Stimulated activated CD4-positive, alpha-beta T cell treated with anti-CD3 and anti-CD28 coated beads, Interleukin-4, amount 100 ng/mL, for 48 hours (primary cell): ENCODE data around the gene UQCC2.
A peak's percentile ranks its signal among the peaks of the same experiment; 100 is the strongest.

ENCODE experiments used
- DNase-seq, 2 donors: peaks; one replicate each; pipeline ENCODE4 v3.0.0-alpha.2; 2020; ENCODE audit warnings: low read depth in 2 of 2

Gene UQCC2

DNA sequence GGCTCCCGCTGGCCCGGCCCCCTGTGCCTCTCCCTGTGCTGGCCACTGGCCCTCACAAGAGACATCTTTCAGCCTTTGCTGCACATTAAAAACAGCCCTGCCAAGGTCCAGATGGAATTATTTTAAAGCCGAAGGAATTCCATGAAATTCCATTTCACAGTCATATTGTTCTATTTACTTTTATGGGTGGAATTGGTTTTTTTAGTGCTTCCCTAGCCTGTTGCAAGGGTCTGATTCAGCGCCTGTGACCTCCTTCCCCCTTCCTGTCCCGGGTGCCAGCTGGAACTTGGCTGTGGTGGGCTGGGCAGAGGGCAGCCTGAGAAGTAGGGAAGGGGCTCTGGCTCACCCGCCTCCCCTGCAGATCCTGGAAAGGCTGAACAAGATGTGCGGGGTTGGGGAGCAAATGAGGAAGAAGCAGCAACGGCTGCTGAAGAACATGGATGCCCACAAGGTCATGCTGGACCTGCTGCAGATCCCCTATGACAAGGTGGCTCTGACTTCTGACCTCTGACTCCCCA is 34.3 kb downstream of the UQCC2 start:
- no peak for DNase-seq

DNA sequence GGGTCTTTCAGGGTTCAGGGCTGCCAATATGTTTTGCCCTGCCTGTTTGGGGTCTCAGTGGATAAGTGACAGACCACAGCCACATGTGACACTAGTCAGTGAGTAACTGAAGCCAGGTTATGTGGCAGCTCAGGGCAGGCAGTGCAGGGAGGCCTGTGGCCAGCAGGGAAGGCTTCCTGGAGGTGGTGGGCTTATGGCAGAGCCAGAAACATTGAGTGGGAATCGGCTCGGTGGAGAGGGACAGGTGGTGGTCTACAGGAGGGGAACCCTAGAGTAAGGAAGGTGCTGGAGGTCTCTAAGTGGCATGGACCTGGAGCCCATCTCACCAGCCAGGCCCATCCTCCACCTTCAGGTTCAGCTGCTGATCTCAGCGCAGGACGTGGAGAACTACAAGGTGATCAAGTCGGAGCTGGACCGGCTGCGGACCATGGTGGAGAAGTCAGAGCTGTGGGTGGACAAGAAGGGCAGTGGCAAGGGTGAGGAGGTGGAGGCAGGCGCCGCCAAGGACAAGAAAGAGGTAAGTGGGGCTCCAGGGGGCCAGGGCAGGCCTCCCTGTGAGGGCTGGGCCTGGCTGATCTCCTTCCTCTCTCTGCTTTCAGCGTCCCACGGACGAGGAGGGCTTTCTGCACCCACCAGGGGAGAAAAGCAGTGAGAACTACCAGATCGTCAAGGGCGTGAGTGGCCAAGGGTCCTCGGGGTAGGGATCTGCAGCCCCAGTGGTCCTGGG is 34.9 kb downstream of the UQCC2 start:
- no peak for DNase-seq

DNA sequence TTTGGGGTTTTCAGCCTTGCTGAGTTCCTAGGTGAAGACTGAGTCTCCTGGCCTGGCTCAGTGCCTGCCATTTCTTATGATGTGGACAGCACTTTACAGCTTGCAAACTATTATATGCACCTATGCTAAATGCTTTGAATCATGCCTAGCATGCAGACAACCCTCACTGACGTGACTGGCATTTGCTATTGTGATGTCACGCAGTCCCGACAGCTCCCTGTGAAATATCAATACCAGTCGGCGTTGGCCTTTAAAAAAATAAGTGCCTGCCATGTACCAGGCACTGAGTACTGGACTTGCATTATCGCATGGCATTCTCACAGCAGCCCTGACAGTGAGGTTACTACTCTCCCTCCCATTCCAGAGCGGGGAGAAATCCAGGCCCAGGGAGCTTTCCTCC is 35.5 kb downstream of the UQCC2 start:
- DNase-seq = no peak

DNA sequence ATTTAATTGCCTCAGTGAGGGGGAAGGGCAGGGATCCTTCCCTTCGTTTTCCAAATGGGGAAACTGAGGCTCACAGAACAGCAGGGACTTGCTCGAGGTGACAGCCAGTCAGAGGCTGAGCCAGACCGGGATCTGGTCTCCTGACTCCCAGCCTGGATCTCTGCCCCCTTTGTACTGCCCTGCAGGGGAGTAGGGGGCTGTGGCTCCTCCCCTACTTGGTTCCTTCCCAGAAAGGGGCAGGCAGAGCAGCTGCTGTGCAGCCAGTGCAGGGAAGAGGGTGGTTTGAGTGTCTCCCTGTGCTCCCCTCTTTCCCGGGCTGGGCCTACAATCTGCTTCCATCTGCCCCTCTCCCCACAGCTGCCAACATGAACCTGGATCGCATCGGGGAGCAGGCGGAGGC is 37.6 kb downstream of the UQCC2 start:
- DNase-seq = no peak

DNA sequence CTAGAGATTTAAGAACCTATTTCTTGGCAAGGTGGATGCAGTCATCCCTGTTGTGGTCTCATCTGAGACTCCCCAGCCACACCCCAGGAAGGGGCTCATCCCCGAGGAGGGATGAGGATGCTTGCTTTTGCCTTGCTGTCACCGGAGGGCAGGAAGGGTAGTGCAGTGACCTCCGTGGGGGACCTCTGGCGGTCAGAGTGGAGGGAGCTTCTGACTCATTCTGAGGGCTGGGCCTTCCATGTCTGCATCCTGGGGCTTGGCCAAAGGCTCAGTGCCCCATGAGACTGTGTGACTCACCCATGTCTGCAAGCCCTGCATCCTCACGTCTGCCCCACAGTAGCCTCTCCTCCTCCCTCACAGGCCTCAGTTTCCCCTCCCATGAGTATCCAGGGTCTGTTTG is 38.7 kb downstream of the UQCC2 start:
- no peak for DNase-seq

DNA sequence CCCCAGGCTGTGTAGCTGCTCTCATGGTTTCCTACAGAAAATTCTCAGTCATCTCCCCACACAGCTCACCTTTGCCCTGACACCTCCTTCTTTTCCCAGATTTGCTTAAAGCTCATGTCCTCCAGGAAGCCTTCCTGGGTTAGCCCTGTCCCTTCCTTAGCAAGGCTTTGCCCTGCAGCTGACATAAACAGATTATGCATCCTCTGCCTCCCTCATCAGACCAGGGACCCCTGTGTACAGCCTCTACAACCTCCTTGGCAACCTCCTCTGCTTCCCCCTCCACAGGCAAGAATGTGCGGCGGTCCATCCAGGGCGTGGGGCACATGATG is 39.8 kb downstream of the UQCC2 start:
- no peak for DNase-seq

DNA sequence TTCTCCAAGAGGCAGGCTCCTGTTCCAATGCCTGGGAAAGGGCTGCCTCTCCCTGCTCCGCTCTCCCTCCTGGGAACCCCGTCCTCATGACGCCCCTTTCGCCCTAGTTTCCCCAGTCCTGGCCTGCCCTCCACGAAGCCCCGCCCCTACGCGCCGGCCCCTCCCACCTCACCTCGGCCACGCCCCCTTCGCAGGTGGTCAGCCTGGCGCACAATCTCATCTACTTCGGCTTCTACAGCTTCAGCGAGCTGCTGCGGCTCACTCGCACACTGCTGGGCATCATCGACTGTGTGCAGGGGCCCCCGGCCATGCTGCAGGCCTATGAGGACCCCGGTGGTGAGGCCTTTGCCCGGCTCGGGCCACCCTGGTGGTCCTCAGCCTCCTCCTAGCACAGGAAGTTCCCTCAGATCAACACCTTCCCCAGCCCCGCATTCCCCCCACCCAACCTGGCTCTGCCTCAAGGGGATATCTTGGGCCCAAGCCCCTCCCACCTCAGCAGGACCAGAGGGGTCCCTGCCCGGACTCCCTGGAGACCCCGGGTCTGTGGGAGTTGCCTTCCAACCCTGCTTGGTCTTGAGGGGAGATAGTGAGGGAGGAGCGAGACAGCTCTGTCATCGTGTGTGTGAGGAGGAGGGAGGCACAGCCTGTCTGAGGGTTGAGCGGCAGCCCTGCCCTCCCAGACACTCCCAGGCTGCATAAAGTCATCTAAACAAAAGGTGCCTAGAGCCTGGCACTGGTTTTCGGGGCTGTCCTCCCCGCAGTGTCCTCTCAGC is 40.3 kb downstream of the UQCC2 start:
- DNase-seq = no peak

DNA sequence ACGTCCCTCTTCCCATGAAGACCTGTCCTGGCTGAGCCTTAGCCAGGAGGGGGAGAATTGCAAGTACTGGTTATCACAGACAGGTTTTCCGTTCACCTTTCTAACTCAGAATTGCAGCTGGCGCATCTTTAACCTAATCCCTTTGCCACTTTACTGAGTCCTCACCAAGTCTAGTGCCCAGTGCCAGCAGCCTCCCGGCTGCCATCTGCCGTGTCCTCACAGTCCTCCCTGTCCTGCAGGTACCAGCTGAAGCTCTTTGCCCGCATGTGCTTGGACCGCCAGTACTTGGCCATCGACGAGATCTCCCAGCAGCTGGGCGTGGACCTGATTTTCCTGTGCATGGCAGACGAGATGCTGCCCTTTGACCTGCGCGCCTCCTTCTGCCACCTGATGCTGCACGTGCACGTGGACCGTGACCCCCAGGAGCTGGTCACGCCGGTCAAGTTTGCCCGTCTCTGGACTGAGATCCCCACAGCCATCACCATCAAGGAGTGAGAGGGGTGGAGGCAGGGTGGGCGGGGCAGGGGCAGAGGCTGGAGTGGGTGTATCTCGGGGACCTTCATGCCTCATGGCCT is 41.3 kb downstream of the UQCC2 start:
- no peak for DNase-seq

DNA sequence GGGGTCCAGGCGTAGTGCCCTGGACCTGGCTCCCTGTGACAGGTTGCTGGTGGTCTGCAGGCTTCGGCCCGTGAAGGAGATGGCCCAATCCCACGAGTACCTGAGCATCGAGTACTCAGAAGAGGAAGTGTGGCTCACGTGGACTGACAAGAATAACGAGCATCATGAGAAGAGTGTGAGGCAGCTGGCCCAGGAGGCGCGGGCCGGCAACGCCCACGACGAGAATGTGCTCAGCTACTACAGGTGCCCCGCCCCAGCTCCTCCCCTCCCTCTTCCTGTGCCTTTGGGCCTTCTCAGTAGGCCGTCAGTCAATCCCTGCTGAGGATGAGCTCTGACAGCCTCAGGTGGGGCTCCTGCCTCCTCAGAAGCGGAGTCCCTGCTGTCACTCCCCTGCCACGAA is 42.6 kb downstream of the UQCC2 start:
- DNase-seq = peak in 1 of 2 donors; percentile 24

DNA sequence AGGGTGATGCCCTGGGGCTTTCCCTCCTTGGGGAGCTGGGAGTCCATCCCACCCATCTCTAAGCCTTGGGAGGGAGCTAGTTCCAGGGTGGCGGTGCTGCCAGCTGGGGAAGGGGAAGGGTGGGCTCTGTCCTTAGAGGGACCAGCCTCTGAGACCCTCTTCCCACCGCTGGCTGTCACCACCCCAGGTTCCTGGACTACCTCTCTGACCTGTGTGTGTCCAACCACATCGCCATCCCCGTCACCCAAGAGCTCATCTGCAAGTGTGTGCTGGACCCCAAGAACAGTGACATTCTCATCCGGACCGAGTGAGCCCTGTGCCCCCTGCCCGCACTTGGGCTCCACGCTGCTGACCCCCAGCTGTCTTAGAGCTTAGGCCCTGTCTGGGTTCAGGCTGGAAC is 43.2 kb downstream of the UQCC2 start:
- no peak for DNase-seq

DNA sequence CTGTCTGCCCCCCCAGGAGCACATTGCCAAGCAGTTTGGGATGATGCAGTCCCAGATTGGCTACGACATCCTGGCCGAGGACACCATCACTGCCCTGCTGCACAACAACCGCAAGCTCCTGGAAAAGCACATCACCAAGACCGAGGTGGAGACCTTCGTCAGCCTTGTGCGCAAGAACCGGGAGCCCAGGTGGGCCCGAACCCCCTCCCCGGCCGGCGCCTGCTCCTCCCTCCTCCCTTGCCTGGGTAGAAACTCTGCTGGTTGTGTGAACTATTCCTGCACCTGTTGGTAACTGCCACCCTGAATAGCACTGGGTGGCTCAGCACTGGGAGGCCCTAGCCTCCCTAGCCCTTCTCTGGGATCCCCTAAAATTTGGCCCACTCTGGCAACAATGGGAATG is 43.7 kb downstream of the UQCC2 start:
- no peak for DNase-seq

DNA sequence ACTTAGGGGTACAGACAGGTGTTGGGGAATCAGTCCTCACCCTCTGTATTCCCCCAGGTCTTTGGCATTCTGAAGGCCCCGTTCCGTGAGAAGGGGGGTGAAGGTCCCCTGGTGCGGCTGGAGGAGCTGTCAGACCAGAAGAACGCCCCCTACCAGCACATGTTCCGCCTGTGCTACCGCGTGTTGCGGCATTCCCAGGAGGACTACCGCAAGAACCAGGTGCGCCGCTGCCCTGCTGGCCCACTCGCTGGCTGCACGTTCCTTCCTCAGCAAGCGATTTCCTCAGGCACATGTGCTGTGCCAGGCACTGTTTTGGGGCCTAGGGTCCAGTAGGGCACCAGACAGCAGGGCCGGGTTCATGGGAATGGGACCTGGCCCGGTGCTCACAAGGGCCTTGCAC is 44.4 kb downstream of the UQCC2 start:
- no peak for DNase-seq

DNA sequence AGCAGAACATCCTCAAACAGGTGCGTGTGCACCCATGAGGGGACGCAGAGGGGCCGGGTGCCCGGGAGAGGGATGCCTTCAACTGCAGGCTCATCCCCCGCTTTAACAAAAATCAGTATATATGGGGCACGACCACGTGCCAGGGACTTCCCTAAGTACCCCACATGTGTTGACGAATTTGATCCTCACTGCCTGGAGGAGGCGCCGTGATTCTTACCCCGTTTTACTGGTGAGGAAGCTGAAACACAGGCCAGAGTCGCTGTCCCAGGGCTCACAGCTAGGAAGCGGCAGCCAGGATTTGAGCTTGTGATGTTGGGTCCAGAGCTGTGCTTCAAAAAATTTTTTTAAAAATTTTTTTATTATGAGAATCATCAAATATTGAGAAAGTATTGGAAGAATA is 45.5 kb downstream of the UQCC2 start:
- no peak for DNase-seq

DNA sequence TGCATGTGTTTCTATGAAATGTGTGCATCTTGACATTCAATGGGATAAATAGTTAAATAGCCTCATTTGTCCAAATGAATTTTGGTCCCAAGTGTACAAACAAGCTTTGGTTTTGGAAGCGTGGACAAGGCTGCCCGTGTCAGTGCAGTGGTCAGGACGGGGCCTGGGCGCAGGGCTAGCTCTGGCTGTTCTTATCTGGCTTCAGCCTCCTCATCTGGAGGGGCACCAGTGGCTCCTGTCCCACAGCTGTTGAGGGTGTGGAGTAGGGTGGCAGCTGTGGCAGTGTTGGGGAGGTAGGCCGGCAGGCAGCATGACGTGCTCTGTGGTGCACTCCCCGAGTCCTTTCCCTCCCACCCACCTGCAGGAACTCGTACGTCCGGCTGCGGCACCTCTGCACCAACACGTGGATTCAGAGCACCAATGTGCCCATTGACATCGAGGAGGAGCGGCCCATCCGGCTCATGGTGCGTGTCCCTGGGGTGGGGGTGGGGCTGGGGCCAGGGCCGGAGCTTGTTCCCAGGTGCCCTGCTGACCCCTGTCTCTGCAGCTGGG is 46.9 kb downstream of the UQCC2 start:
- DNase-seq = no peak

DNA sequence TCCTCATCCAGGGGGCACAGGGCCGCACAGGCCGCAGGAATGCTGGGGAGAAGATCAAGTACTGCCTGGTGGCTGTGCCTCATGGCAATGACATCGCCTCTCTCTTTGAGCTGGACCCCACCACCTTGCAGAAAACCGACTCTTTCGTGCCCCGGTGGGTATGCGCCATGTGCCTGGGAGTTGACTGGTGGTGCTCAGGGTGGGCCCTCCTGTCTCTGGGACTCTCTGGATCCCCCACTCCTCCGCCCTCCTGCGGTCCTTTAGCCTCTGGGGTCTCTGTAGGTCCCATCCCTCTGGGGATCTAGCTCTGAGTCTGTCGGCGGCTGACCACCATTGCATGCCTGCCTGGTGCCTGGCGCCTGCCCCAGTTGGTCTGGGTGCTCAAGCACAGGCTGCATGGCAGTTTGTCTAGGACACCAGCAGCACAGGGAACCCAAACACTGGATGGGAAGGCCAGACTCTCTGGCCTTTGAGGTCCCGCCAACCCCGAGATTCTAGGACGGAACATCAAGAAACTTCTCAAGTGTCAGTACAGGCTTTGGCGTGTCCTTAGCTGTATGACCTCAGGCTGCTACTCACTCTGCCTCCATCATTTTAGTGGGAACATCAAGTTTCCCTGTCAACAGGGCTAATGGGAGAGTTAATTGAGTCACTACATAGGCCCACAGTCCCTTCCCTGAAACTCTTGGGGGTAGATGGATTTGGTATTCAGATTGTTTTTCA is 47.6 kb downstream of the UQCC2 start:
- DNase-seq = no peak

DNA sequence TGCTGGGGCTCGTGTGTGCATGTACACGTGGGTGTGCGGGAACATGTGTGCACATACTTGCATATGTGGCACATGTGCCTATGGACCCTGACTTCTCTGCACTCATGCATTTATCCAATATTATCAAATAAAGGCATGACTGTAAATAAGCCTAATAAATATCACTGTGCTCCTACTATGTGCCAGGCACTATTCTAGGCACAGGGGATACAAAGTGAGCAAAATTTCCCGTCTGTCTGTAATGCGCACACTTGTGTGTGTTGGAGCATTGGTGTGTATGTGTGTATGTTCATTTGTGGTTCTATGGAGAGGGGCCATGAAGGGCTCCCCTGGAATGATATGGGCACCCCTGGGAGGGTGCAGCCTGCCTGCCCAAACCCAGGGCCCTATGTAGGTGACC is 48.5 kb downstream of the UQCC2 start:
- no peak for DNase-seq

DNA sequence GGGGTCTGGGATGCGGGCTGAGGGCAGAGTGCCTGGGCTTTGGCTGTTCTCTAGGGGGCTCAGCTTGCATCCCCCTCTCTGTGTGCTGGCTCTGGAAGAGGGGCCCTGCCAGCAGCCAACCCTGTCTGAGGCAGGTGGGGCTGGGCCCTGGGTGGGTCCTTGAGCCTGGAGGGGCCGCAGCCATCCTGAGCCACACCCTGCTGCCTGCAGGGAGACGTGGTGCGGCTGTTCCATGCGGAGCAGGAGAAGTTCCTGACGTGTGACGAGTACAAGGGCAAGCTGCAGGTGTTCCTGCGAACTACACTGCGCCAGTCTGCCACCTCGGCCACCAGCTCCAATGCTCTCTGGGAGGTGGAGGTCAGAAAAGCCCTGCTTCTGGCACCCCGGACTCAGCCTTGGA is 49.2 kb downstream of the UQCC2 start:
- DNase-seq = no peak

DNA sequence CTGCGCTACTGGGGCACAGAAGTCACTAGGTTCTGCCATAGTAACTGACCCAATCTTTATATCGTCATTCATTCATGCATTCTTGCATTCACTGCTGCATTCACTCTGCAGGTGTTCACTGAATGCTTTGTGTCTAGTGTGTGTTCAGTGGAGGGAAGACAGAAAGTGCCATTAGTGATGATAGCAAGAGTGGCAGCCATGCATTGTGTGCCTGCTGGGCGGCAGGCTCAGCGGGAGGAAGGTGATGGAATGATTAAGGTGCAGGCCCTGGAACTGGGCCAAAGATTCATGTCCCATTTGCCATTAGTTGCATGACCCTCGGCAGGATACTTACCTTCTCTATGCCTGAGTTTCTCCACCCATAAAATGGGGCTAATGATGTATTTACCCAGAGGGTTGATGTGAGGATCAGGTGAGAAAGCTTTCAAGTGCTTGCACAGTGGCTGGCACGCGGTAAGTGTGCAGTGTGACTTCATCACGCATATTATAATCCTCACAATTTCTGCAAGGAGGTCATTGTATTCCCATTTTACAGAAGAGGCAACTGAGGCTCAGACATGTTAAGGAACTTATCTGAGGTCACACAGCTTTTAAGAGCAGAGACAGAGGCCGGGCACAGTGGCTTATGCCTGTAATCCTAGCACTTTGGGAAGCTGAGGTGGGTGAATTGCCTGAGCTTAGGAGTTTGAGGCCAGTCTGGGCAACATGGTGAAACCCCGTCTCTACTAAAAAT is 50.2 kb downstream of the UQCC2 start:
- DNase-seq = no peak

DNA sequence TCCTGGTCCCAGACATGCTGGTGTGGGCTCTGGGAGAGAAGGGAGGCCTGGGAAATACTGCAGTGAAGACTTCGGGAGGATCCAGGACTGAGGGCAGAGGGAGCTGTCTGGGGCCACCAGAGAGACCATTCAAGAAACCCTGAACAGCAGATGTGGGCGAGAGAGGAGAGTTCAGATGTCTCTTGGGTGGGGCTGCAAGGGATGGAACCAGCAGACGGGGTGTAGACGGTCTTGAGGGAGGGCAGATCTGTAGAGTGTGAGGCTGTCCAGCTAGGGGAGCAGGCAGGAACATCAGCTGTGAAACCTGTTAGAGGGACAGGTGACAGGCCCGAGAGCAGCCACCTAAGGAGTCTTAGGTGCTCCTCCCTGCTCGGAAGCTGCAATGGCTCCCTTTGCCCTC is 51.5 kb downstream of the UQCC2 start:
- DNase-seq = no peak

DNA sequence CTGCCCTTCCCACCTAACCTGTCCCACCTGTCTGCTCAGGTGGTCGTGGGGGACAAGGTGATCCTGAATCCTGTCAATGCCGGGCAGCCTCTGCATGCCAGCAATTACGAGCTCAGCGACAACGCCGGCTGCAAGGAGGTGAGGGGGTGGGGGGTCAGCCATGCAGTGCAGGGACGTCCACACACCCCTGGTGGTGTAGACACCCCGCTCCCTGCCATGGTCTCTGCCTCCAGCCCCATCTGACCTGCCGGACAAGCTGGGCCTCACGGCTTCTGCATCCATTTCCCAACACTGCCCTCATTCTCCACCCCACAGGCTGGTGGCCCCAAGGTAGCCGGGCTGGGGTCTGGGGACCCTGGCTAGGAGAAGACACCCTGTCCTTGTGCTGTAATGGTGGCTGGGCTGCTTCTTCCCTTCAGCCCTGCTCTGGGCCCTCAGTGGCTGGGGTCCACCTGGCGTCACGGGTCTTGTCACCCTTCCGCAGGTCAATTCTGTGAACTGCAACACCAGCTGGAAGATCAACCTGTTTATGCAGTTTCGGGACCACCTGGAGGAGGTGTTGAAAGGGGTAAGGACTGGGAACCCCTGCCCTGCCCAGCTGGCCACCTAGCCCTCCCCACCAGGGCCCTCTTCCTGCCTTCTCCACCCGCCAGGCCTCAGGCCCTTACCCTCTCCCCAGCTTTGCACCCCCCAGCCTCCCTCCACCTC is 52.4 kb downstream of the UQCC2 start:
- DNase-seq = no peak

DNA sequence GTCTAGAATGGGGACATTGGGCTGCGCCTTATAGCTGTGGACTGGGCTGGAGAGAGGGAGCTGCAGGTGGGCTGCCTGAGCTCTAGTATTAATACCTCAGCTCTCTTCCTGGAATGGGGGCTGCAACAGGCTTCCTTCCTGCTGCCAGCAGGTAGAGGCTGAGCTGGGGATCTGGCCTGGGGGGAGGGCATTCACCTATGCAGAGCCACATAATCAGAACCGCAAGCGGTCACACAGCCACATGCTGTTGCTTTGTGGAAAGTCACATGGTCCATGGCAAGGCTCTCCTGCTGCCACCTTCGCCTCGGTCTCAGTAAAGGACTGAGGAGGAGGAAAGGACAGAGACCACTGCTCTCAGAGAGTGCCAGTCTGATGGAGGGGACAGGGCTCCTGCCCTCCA is 54.7 kb downstream of the UQCC2 start:
- DNase-seq = no peak
